B cell (primary cell): ENCODE measurements around the gene PCF11. TPM values are rescaled to one million over a fixed set of nuclear protein-coding genes. Genes with fewer than 3 reads are reported as not detected.

Experiments
- ATAC-seq: fragments of 200-7000 bp; cut with Tn5 transposase; one replicate; pipeline ENCODE4 v1.10.0; 2021; ENCODE audit warnings: low read depth, mild to moderate bottlenecking, moderate number of reproducible peaks, moderate library complexity
- CTCF ChIA-PET: fragments of 350-600 bp; sonication (Branson Sonifier 250); formaldehyde crosslinking; loops from one replicate; lab custom pipeline; 2021; ENCODE audit warnings: antibody characterized with exemption, inconsistent platforms; lab: Charles Lee
- POLR2A ChIA-PET: fragments of 350-600 bp; sonication (Branson Sonifier 250); formaldehyde crosslinking; loops from one replicate; lab custom pipeline; 2021; ENCODE audit warnings: antibody characterized with exemption; lab: Charles Lee
- DNase-seq: peaks from one replicate; pipeline ENCODE4 v3.0.0; 2013
- H2AFZ ChIP-seq: 2 replicates; pipeline ENCODE4 v1.6.1; 2012; ENCODE audit warnings: mild to moderate bottlenecking, low read depth, low read length; ENCODE audit not compliant: insufficient read depth, poor library complexity, severe bottlenecking
- H3K27ac ChIP-seq, 2 donors: 1 replicate in 1 of 2; 2 replicates in 1 of 2; pipeline ENCODE4 v1.5.1; 2012 to 2013; ENCODE audit warnings: low read length in 2 of 2, mild to moderate bottlenecking in 2 of 2, moderate library complexity in 1 of 2
- H3K27me3 ChIP-seq, 4 experiments: fragments of 200-600 bp in 1 of 4; sonication (generic) in 1 of 4; replicated peaks in 1 of 4; 1 replicate in 2 of 4; 2 replicates in 2 of 4; pipeline versions ENCODE4 v1.6.1 to v1.7.0; 2013 to 2016; ENCODE audit warnings: low read length in 3 of 4, mild to moderate bottlenecking in 2 of 4, mixed read lengths in 1 of 4, moderate library complexity in 1 of 4; ENCODE audit not compliant: insufficient read depth in 4 of 4, control insufficient read depth in 3 of 4; ENCODE audit errors: control extremely low read depth in 1 of 4
- H3K36me3 ChIP-seq, 2 experiments: replicated peaks in 1 of 2; 1 replicate in 1 of 2; 2 replicates in 1 of 2; pipeline versions ENCODE4 v1.6.1 to v1.7.1; 2013; ENCODE audit warnings: low read length in 1 of 2; ENCODE audit not compliant: insufficient read depth in 2 of 2, control insufficient read depth in 1 of 2; ENCODE audit errors: control extremely low read depth in 1 of 2, extremely low read depth in 1 of 2
- H3K4me1 ChIP-seq, 2 donors: fragments of 200-600 bp in 1 of 2; sonication (generic) in 1 of 2; 1 replicate in 1 of 2; 2 replicates in 1 of 2; pipeline versions ENCODE4 v1.5.1 to v1.6.1; 2013 to 2017; ENCODE audit warnings: low read length in 2 of 2; ENCODE audit not compliant: control insufficient read depth in 2 of 2, insufficient read depth in 2 of 2
- H3K4me2 ChIP-seq: replicated peaks from 2 replicates; pipeline ENCODE3; 2012; ENCODE audit warnings: mild to moderate bottlenecking, low read depth, low read length; ENCODE audit not compliant: poor library complexity, severe bottlenecking
- H3K4me3 ChIP-seq, 5 experiments: fragments of 200-600 bp in 1 of 5; sonication (generic) in 1 of 5; 1 replicate in 3 of 5; 2 replicates in 2 of 5; pipeline versions ENCODE4 v1.5.1 to v1.7.0; 2011 to 2016; ENCODE audit warnings: low read length in 4 of 5, mild to moderate bottlenecking in 4 of 5, low read depth in 2 of 5, control low read depth in 1 of 5, moderate library complexity in 1 of 5; ENCODE audit not compliant: insufficient read depth in 1 of 5; ENCODE audit errors: control extremely low read depth in 1 of 5, extremely low read depth in 1 of 5
- H3K79me2 ChIP-seq: fragments of 200-600 bp; sonication (generic); one replicate; pipeline ENCODE4 v1.6.0; 2016; ENCODE audit warnings: low read length; ENCODE audit not compliant: control insufficient read depth, insufficient read depth
- H3K9ac ChIP-seq: fragments of 200-600 bp; sonication (generic); 2 replicates; pipeline ENCODE4 v1.6.1; 2017; ENCODE audit warnings: mild to moderate bottlenecking, low read length, moderate library complexity
- H3K9me3 ChIP-seq, 3 donors: one replicate each; pipeline versions ENCODE4 v1.6.1 to v1.7.1; 2013; ENCODE audit warnings: low read length in 2 of 3; ENCODE audit not compliant: control insufficient read depth in 2 of 3, insufficient read depth in 1 of 3; ENCODE audit errors: control extremely low read depth in 1 of 3
- H4K20me1 ChIP-seq: 2 replicates; pipeline ENCODE4 v1.6.0; 2012; ENCODE audit warnings: mild to moderate bottlenecking, low read length; ENCODE audit not compliant: insufficient read depth, control insufficient read depth, poor library complexity, severe bottlenecking
- H3K27ac Mint-ChIP-seq: one replicate; pipeline ENCODE4 v1.8.0; 2021; ENCODE audit warnings: mixed read lengths
- H3K27me3 Mint-ChIP-seq: one replicate; pipeline ENCODE4 v1.8.0; 2021; ENCODE audit warnings: mixed read lengths
- H3K4me1 Mint-ChIP-seq: one replicate; pipeline ENCODE4 v1.8.0; 2021; ENCODE audit warnings: mixed read lengths
- H3K4me3 Mint-ChIP-seq: one replicate; pipeline ENCODE4 v1.8.0; 2021; ENCODE audit warnings: mixed read lengths
- H3K9me3 Mint-ChIP-seq: one replicate; pipeline ENCODE4 v1.8.0; 2022; ENCODE audit warnings: mixed read lengths; ENCODE audit not compliant: insufficient read depth
- CTCF ChIP-seq: fragments of 200-600 bp; IDR thresholded peaks from one replicate; pipeline ENCODE4 v1.8.0; 2022; ENCODE audit warnings: antibody characterized with exemption, mild to moderate bottlenecking
- EZH2 ChIP-seq: IDR thresholded peaks from 2 replicates; pipeline ENCODE4 v1.6.1; 2012; ENCODE audit warnings: borderline replicate concordance, low read depth, mild to moderate bottlenecking, moderate library complexity, low read length; ENCODE audit not compliant: insufficient read depth, poor library complexity, severe bottlenecking
- WGBS: methylation state at CpG from one replicate; pipeline ENCODE4 v1.1.5; 2013; ENCODE audit warnings: missing lambda C conversion rate; ENCODE audit not compliant: insufficient coverage; 5-methylcytosine and 5-hydroxymethylcytosine counted together
- intact Hi-C: fragments of 100-400 bp; cut with micrococcal nuclease; formaldehyde crosslinking; loops from one replicate; pipeline ENCODE4 v1.10.0; 2022
- polyA plus RNA-seq: library from polyadenylated mRNA; depleted of rRNA; stranded (reverse); fragments of >200 nt; gene quantifications from 2 replicates; pipeline ENCODE4 v1.2.3, GENCODE V29; 2012
- small RNA-seq: library from RNA; depleted of rRNA; stranded (forward); fragments of <200 nt; gene quantifications from one replicate; pipeline ENCODE3, GENCODE V24; 2012; ENCODE audit warnings: low replicate concordance, low read depth; ENCODE audit not compliant: insufficient read length
- total RNA-seq, 2 donors: library from RNA; stranded (reverse); fragments of 120-200 nt in 1 of 2; gene quantifications; 1 replicate in 1 of 2; 2 replicates in 1 of 2; pipeline versions ENCODE4 v1.2.3 to v1.2.4, GENCODE V29; 2013 to 2022

The PCF11 gene
- total and polyA plus RNA-seq, 2 donors (not counting 1 experiment from before 2014, with no cell fraction given) = 123 to 185 TPM

GRCh38 chr11:83223457-83223856 lies 66.5 kb downstream of the PCF11 start:
- no peaks in the 10 kb centered on the region for H3K4me1 ChIP-seq
- 96% methylated on average over 2 of the region's 2 CpGs for WGBS
- Mint-ChIP-seq H3K4me3 (no peak overlapping the region), H3K27ac (no peak overlapping the region), H3K27me3 (no peaks in the 10 kb centered on the region), H3K9me3 (no peaks in the 10 kb centered on the region), H3K4me1 (no peaks in the 10 kb centered on the region)
- no peak overlapping the region for H3K27ac ChIP-seq
- TF ChIP-seq CTCF (no peak), EZH2 (no peak)
- H4K20me1 ChIP-seq = no peaks in the 10 kb centered on the region
- ATAC-seq (no peak), DNase-seq (no peak)
- H3K9ac ChIP-seq = no peak overlapping the region
- H2AFZ ChIP-seq = no peak overlapping the region
- H3K27me3 ChIP-seq = peaks cover 0 to 3% (median 0%) of the 10 kb centered on the region in 4 experiments
- H3K4me2 ChIP-seq = no peak overlapping the region
- H3K9me3 ChIP-seq = no peaks in the 10 kb centered on the region
- no peaks in the 10 kb centered on the region for H3K79me2 ChIP-seq
- CTCF ChIA-PET = no interaction called here
- POLR2A ChIA-PET = interaction anchor here (0.7 kb wide), 1 partner anchor 365 kb away, joined by 5 read pairs; no protein-coding TSS in a partner anchor
- H3K4me3 ChIP-seq = no peak overlapping the region
- intact Hi-C loops = no loop called here
- H3K36me3 ChIP-seq = no peaks in the 10 kb centered on the region

GRCh38 chr11:83235825-83236224 lies 78.9 kb downstream of the PCF11 start:
- H3K9me3 Mint-ChIP-seq = no peaks in the 10 kb centered on the region
- H3K4me1 Mint-ChIP-seq = no peaks in the 10 kb centered on the region
- Histone ChIP-seq H3K27me3 (no peaks in the 10 kb centered on the region), H4K20me1 (no peaks in the 10 kb centered on the region), H3K9me3 (no peaks in the 10 kb centered on the region), H3K9ac (no peak overlapping the region), H2AFZ (no peak overlapping the region), H3K79me2 (no peaks in the 10 kb centered on the region), H3K36me3 (peaks cover 0 to 3% of the 10 kb centered on the region in 2 experiments), H3K27ac (no peak overlapping the region), H3K4me1 (no peaks in the 10 kb centered on the region), H3K4me2 (no peak overlapping the region), H3K4me3 (no peak overlapping the region)
- intact Hi-C loops = no loop called here
- ChIA-PET POLR2A (interaction anchor here (0.6 kb wide), 1 partner anchor 78 kb away, joined by 6 read pairs; no protein-coding TSS in a partner anchor), CTCF (interaction anchor here (0.8 to 1.7 kb wide), 5 partner anchors 12 to 488 kb away, joined by 3 to 7 read pairs (median 4); no protein-coding TSS in a partner anchor)
- no peak for ATAC-seq
- WGBS = no CpG with 5 or more reads among the region's 1 CpG
- TF ChIP-seq CTCF (no peak), EZH2 (no peak)
- no peak overlapping the region for H3K4me3 Mint-ChIP-seq
- H3K27me3 Mint-ChIP-seq = no peaks in the 10 kb centered on the region
- DNase-seq = no peak
- H3K27ac Mint-ChIP-seq = no peak overlapping the region

Small RNA genes lying within 50 kb of the gene (small RNA-seq; reads per million reads assigned to genes)
- gene AP000873.5 = not detected

Other genes with a start within 250 kb of the PCF11 start
- gene RAB30, start 85.2 kb upstream of the PCF11 start, total RNA-seq = 208 and 214 TPM in 2 replicates
- 26.6 and 57.5 TPM in 2 replicates for gene RAB30, start 85.2 kb upstream of the PCF11 start, polyA plus RNA-seq
- 13.3 and 14.5 TPM in 2 replicates for gene ANKRD42, start 36.6 kb downstream of the PCF11 start, total RNA-seq
- gene ANKRD42, start 36.6 kb downstream of the PCF11 start, polyA plus RNA-seq = 4.1 and 7.7 TPM in 2 replicates
- 35.2 and 39.1 TPM in 2 replicates for gene CCDC90B, start 129.2 kb downstream of the PCF11 start, total RNA-seq
- 20.5 and 32.9 TPM in 2 replicates for gene CCDC90B, start 129.2 kb downstream of the PCF11 start, polyA plus RNA-seq